ENCODE results near the gene SCAI.

The SCAI gene

GRCh38 chr9:125131778-125132177 is 11.6 kb downstream of the SCAI start:
- Histone ChIP-seq H3K23ac (ENCODE audit: low read length in 2 of 2) (no peak overlapping the region), H3K18ac (ENCODE audit: low read depth in 1 of 2, low read length in 2 of 2) (no peak overlapping the region), H2AFZ (ENCODE audit: low read depth, low read length) (no peak overlapping the region), H3K4me1 (ENCODE audit: control insufficient read depth, insufficient read depth, low read depth, low read length) (no peaks in the 10 kb centered on the region), H3K79me1 (replicated peaks; ENCODE audit: low read length, poor library complexity, severe bottlenecking) (peaks cover 17% of the 10 kb centered on the region), H3K4ac (ENCODE audit: low read depth in 1 of 2, low read length in 2 of 2) (no peak overlapping the region), H2BK5ac (ENCODE audit: low read depth, low read length, poor library complexity, severe bottlenecking) (no peak overlapping the region), H3K4me2 (ENCODE audit: low read length, poor library complexity, severe bottlenecking) (no peak overlapping the region), H4K8ac (ENCODE audit: low read length) (no peak overlapping the region), H3K27me3 (ENCODE audit: control insufficient read depth in 1 of 2, insufficient read depth in 1 of 2, low read length in 2 of 2) (no peaks in the 10 kb centered on the region), H2BK12ac (ENCODE audit: low read length in 2 of 2) (no peak overlapping the region), H3K9me3 (ENCODE audit: control insufficient read depth, low read length) (no peaks in the 10 kb centered on the region), H2BK120ac (ENCODE audit: low read depth, low read length) (no peak overlapping the region), H4K91ac (ENCODE audit: low read length) (no peak overlapping the region), H3K27ac (ENCODE audit: low read length, poor library complexity, severe bottlenecking) (no peak overlapping the region), H3K4me3 (ENCODE audit: insufficient read depth in 1 of 2, low read depth in 1 of 2, low read length in 2 of 2) (no peak overlapping the region), H2AK5ac (ENCODE audit: low read length, severe bottlenecking) (no peak overlapping the region), H3K14ac (ENCODE audit: low read length in 2 of 2) (no peak overlapping the region), H3K36me3 (ENCODE audit: control insufficient read depth in 1 of 2, insufficient read depth in 2 of 2, low read depth in 1 of 2, low read length in 2 of 2) (no peaks in the 10 kb centered on the region), H3K9ac (ENCODE audit: low read length) (no peak overlapping the region), H2BK15ac (ENCODE audit: low read depth, poor library complexity, severe bottlenecking) (no peak overlapping the region)
- DNase-seq = no peak
- WGBS = 91% methylated on average over 6 of the region's 6 CpGs

GRCh38 chr9:125126019-125126746 is 17.1 kb downstream of the SCAI start:
- WGBS = 100% methylated on average over 1 of the region's 2 CpGs
- Histone ChIP-seq H3K4ac (ENCODE audit: low read depth in 1 of 2, low read length in 2 of 2) (peak overlapping the region in 1 of 2 experiments; percentile 30), H2BK120ac (ENCODE audit: low read depth, low read length) (no peak overlapping the region), H2BK12ac (ENCODE audit: low read length in 2 of 2) (peak overlapping the region in 1 of 2 experiments; percentile 92), H3K4me1 (ENCODE audit: control insufficient read depth, insufficient read depth, low read depth, low read length) (peaks cover 4% of the 10 kb centered on the region), H3K18ac (ENCODE audit: low read depth in 1 of 2, low read length in 2 of 2) (peak overlapping the region in 1 of 2 experiments; percentile 91), H3K4me2 (ENCODE audit: low read length, poor library complexity, severe bottlenecking) (no peak overlapping the region), H3K14ac (ENCODE audit: low read length in 2 of 2) (peak overlapping the region in 1 of 2 experiments; percentile 77), H3K4me3 (ENCODE audit: insufficient read depth in 1 of 2, low read depth in 1 of 2, low read length in 2 of 2) (peak overlapping the region in 1 of 2 experiments; percentile 65), H4K91ac (ENCODE audit: low read length) (no peak overlapping the region), H3K79me1 (replicated peaks; ENCODE audit: low read length, poor library complexity, severe bottlenecking) (peaks cover 8% of the 10 kb centered on the region), H3K9ac (ENCODE audit: low read length) (peak overlapping the region; percentile 80), H3K27me3 (ENCODE audit: control insufficient read depth in 1 of 2, insufficient read depth in 1 of 2, low read length in 2 of 2) (no peaks in the 10 kb centered on the region), H3K23ac (ENCODE audit: low read length in 2 of 2) (peak overlapping the region in 1 of 2 experiments; percentile 40), H4K8ac (ENCODE audit: low read length) (peak overlapping the region; percentile 5), H2AK5ac (ENCODE audit: low read length, severe bottlenecking) (no peak overlapping the region), H2BK5ac (ENCODE audit: low read depth, low read length, poor library complexity, severe bottlenecking) (no peak overlapping the region), H2AFZ (ENCODE audit: low read depth, low read length) (peak overlapping the region; percentile 81), H3K36me3 (ENCODE audit: control insufficient read depth in 1 of 2, insufficient read depth in 2 of 2, low read depth in 1 of 2, low read length in 2 of 2) (no peaks in the 10 kb centered on the region), H3K9me3 (ENCODE audit: control insufficient read depth, low read length) (no peaks in the 10 kb centered on the region), H2BK15ac (ENCODE audit: low read depth, poor library complexity, severe bottlenecking) (no peak overlapping the region), H3K27ac (ENCODE audit: low read length, poor library complexity, severe bottlenecking) (no peak overlapping the region)
- peak; percentile 99 for DNase-seq

- H3K4me2 ChIP-seq (ENCODE audit: low read length, poor library complexity, severe bottlenecking) = no peak overlapping the region
- H3K4ac ChIP-seq (ENCODE audit: low read depth in 1 of 2, low read length in 2 of 2) = no peak overlapping the region
- peaks cover 4% of the 10 kb centered on the region for H3K4me1 ChIP-seq (ENCODE audit: control insufficient read depth, insufficient read depth, low read depth, low read length)
- peak overlapping the region in 1 of 2 experiments; percentile 65 for H3K4me3 ChIP-seq (ENCODE audit: insufficient read depth in 1 of 2, low read depth in 1 of 2, low read length in 2 of 2)
- H2BK12ac ChIP-seq (ENCODE audit: low read length in 2 of 2) = no peak overlapping the region
- no peak overlapping the region for H4K91ac ChIP-seq (ENCODE audit: low read length)
- H2BK5ac ChIP-seq (ENCODE audit: low read depth, low read length, poor library complexity, severe bottlenecking) = no peak overlapping the region
- no peak overlapping the region for H2AK5ac ChIP-seq (ENCODE audit: low read length, severe bottlenecking)
- H4K8ac ChIP-seq (ENCODE audit: low read length) = no peak overlapping the region
- H3K9me3 ChIP-seq (ENCODE audit: control insufficient read depth, low read length) = no peaks in the 10 kb centered on the region
- 97% methylated on average over 7 of the region's 7 CpGs for WGBS
- H3K79me1 ChIP-seq (replicated peaks; ENCODE audit: low read length, poor library complexity, severe bottlenecking) = peaks cover 8% of the 10 kb centered on the region
- H3K27ac ChIP-seq (ENCODE audit: low read length, poor library complexity, severe bottlenecking) = no peak overlapping the region
- H2AFZ ChIP-seq (ENCODE audit: low read depth, low read length) = no peak overlapping the region
- H3K27me3 ChIP-seq (ENCODE audit: control insufficient read depth in 1 of 2, insufficient read depth in 1 of 2, low read length in 2 of 2) = no peaks in the 10 kb centered on the region
- DNase-seq = no peak
- H2BK15ac ChIP-seq (ENCODE audit: low read depth, poor library complexity, severe bottlenecking) = no peak overlapping the region
- peak overlapping the region; percentile 80 for H3K9ac ChIP-seq (ENCODE audit: low read length)
- H3K18ac ChIP-seq (ENCODE audit: low read depth in 1 of 2, low read length in 2 of 2) = peak overlapping the region in 1 of 2 experiments; percentile 72
- no peaks in the 10 kb centered on the region for H3K36me3 ChIP-seq (ENCODE audit: control insufficient read depth in 1 of 2, insufficient read depth in 2 of 2, low read depth in 1 of 2, low read length in 2 of 2)
- H3K14ac ChIP-seq (ENCODE audit: low read length in 2 of 2) = no peak overlapping the region
- no peak overlapping the region for H3K23ac ChIP-seq (ENCODE audit: low read length in 2 of 2)
- H2BK120ac ChIP-seq (ENCODE audit: low read depth, low read length) = no peak overlapping the region
Observed at GRCh38 chr9:125125523-125125922, 17.8 kb downstream of the SCAI start.

- Histone ChIP-seq H3K4me3 (ENCODE audit: insufficient read depth in 1 of 2, low read depth in 1 of 2, low read length in 2 of 2) (no peak overlapping the region), H3K4me2 (ENCODE audit: low read length, poor library complexity, severe bottlenecking) (no peak overlapping the region), H3K27ac (ENCODE audit: low read length, poor library complexity, severe bottlenecking) (no peak overlapping the region), H4K8ac (ENCODE audit: low read length) (no peak overlapping the region), H3K4ac (ENCODE audit: low read depth in 1 of 2, low read length in 2 of 2) (no peak overlapping the region), H2BK12ac (ENCODE audit: low read length in 2 of 2) (no peak overlapping the region), H2AFZ (ENCODE audit: low read depth, low read length) (no peak overlapping the region), H3K9me3 (ENCODE audit: control insufficient read depth, low read length) (no peaks in the 10 kb centered on the region), H3K23ac (ENCODE audit: low read length in 2 of 2) (no peak overlapping the region), H2BK5ac (ENCODE audit: low read depth, low read length, poor library complexity, severe bottlenecking) (no peak overlapping the region), H3K9ac (ENCODE audit: low read length) (no peak overlapping the region), H3K4me1 (ENCODE audit: control insufficient read depth, insufficient read depth, low read depth, low read length) (peaks cover 3% of the 10 kb centered on the region), H4K91ac (ENCODE audit: low read length) (no peak overlapping the region), H3K14ac (ENCODE audit: low read length in 2 of 2) (no peak overlapping the region), H3K36me3 (ENCODE audit: control insufficient read depth in 1 of 2, insufficient read depth in 2 of 2, low read depth in 1 of 2, low read length in 2 of 2) (no peaks in the 10 kb centered on the region), H3K18ac (ENCODE audit: low read depth in 1 of 2, low read length in 2 of 2) (no peak overlapping the region), H2BK15ac (ENCODE audit: low read depth, poor library complexity, severe bottlenecking) (no peak overlapping the region), H3K79me1 (replicated peaks; ENCODE audit: low read length, poor library complexity, severe bottlenecking) (peaks cover 5% of the 10 kb centered on the region), H2AK5ac (ENCODE audit: low read length, severe bottlenecking) (no peak overlapping the region), H3K27me3 (ENCODE audit: control insufficient read depth in 1 of 2, insufficient read depth in 1 of 2, low read length in 2 of 2) (no peaks in the 10 kb centered on the region), H2BK120ac (ENCODE audit: low read depth, low read length) (no peak overlapping the region)
- no peak for DNase-seq
- WGBS = 87% methylated on average over 2 of the region's 2 CpGs
Observed at GRCh38 chr9:125121146-125121545, 22.2 kb downstream of the SCAI start.
